ENCODE measurements around the gene SHC3.

DNA sequence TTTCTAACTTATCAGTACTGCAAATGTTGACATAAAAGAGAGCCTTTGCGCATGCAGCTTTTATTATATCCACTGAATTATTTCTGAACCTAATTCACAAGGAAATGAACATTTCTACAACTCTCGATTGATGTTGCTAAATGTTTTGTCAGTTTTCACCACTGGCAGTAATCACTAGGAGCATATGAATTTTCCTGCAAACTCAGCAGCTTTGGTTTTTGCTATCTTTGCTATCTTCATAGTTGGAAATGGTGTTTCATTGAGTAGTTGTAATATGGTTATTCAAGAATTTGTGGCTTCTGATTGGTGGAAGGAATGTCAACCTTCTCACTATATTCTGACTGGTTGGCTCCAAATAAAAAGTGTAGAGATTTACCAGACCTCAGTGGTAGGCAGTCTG is 8.9 kb upstream of the SHC3 start:
- TF ChIP-seq HDGF (IDR thresholded peaks at IDR 0.05; ENCODE audit: borderline replicate concordance) (no peak), FOXK2 (IDR thresholded peaks at IDR 0.05) (no peak), SUZ12 (IDR thresholded peaks at IDR 0.05) (no peak), SP1 (IDR thresholded peaks at IDR 0.05) (no peak), ELF4 (IDR thresholded peaks at IDR 0.05) (no peak), BHLHE40 (IDR thresholded peaks at IDR 0.05; ENCODE audit: borderline replicate concordance) (no peak), ARNT (IDR thresholded peaks at IDR 0.05) (no peak), FOXA1 (IDR thresholded peaks at IDR 0.05) (no peak)
